D721Med (cell line): ENCODE data around the gene ENDOU.

Source experiments
- DNase-seq: peaks from one replicate; pipeline ENCODE4 v3.0.0; 2011; ENCODE audit warnings: low spot score; ENCODE audit not compliant: insufficient read length
- FAIRE-seq: peaks from 2 replicates; lab custom pipeline; 2011; peaks lifted over from hg19 to GRCh38; lab: Jason Lieb, UNC
- TF ChIP-seq, protein P1 (sequence below): IDR thresholded peaks from 2 replicates; pipeline ENCODE4 v1.5.1; 2012; ENCODE audit warnings: mild to moderate bottlenecking, control low read depth; ENCODE audit not compliant: insufficient read depth; ENCODE audit errors: missing control alignments

ENDOU gene, protein sequence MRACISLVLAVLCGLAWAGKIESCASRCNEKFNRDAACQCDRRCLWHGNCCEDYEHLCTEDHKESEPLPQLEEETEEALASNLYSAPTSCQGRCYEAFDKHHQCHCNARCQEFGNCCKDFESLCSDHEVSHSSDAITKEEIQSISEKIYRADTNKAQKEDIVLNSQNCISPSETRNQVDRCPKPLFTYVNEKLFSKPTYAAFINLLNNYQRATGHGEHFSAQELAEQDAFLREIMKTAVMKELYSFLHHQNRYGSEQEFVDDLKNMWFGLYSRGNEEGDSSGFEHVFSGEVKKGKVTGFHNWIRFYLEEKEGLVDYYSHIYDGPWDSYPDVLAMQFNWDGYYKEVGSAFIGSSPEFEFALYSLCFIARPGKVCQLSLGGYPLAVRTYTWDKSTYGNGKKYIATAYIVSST

DNA sequence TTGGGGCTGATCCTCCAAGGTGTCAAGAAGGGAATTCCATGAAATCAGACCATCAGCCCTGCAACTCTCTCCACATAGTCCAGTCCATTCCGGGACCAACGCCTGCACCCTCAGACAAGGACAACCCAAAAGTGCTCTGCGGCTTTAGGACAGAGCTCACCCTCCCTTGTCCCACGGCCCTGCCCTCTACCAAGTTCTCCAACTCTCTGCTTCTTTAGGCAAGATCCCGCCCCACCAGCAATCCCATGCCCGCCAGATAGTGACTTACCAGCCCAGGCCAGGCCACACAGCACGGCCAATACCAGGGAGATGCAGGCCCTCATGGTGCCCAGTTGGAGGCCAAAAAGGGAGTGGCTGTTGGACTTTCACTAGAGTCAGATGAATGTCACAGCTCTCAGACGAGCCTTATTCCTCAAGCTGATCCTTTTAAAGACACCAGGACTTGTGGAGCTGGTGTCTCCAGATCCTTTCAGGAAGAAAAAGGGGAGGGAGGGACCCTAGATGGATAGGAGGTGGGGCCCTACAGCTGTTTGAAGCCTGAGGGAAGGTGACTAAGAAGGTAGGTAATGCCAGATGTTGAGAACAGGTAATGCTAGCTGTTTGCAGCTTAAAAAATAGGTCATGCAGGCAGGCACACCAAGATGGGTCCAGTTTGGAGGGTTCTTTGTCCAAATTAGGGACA is at the start of gene ENDOU:
TSS of gene ENDOU (minus strand) at position 400 of the 682 bp plus-strand sequence. CDS start at position 323, 77 bp downstream.
- FAIRE-seq (no peak), DNase-seq (no peak)
- TF ChIP-seq, protein P1, sequence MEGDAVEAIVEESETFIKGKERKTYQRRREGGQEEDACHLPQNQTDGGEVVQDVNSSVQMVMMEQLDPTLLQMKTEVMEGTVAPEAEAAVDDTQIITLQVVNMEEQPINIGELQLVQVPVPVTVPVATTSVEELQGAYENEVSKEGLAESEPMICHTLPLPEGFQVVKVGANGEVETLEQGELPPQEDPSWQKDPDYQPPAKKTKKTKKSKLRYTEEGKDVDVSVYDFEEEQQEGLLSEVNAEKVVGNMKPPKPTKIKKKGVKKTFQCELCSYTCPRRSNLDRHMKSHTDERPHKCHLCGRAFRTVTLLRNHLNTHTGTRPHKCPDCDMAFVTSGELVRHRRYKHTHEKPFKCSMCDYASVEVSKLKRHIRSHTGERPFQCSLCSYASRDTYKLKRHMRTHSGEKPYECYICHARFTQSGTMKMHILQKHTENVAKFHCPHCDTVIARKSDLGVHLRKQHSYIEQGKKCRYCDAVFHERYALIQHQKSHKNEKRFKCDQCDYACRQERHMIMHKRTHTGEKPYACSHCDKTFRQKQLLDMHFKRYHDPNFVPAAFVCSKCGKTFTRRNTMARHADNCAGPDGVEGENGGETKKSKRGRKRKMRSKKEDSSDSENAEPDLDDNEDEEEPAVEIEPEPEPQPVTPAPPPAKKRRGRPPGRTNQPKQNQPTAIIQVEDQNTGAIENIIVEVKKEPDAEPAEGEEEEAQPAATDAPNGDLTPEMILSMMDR = no peak

DNA sequence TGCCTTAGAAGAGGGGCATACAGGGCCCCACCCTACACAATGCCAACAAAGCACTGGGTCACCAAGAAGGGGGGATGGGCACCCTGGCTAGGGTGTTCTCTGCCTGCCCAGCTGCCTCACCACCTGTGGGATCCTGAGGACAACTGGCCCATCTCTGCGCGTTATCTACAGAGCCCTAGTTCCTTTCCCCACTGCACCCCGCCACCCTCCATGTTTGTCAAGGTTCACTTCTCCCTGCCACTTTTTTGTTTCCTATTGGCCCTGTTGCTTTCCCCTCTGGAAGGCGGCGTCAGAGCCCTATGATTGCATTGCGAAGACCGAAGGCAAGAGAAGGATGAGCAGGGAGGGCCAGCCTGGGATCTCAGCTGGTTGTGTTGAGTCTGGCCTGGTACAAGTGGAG is 49.4 kb upstream of the ENDOU start:
- FAIRE-seq = no peak

DNA sequence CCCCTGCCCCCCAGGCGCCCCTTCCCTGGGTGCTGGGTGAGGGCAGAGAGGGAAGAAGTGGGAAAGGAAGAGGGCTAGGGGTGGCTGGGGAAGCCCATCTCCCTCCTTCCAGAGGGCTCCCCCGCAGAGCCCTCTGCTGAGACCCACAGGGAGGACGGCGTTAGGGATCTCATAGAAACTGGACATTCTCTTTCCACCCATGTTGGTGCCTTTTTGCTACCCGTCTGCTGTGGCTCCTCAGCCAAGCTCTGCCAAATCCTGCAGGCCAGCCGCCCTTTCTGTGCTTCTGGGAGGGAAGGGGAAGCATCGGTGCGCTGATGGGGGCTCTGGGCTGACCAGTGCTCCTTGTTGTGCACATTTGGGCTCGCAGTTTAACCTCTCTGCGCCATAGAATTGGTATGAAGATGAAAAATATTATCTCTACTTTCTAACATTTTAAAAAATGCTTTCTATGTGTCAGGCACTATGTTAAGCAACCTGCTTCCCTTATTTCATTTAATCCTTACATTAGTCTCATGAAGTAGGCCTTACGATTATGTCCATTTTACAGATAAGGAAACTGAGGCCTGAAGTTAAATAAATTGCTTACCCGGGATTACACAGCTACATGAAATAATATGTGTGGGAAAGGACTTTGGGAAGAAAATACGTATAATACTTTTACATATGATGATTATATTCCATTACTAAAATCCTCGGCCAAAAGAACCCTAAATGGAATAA is 48.7 kb upstream of the ENDOU start:
- no peak for DNase-seq
- no peak for FAIRE-seq
- TF ChIP-seq, protein P1 = no peak

More for the DNA sequence above, 49.4 kb upstream of the ENDOU start:
- DNase-seq = no peak
- TF ChIP-seq, protein P1 = no peak

DNA sequence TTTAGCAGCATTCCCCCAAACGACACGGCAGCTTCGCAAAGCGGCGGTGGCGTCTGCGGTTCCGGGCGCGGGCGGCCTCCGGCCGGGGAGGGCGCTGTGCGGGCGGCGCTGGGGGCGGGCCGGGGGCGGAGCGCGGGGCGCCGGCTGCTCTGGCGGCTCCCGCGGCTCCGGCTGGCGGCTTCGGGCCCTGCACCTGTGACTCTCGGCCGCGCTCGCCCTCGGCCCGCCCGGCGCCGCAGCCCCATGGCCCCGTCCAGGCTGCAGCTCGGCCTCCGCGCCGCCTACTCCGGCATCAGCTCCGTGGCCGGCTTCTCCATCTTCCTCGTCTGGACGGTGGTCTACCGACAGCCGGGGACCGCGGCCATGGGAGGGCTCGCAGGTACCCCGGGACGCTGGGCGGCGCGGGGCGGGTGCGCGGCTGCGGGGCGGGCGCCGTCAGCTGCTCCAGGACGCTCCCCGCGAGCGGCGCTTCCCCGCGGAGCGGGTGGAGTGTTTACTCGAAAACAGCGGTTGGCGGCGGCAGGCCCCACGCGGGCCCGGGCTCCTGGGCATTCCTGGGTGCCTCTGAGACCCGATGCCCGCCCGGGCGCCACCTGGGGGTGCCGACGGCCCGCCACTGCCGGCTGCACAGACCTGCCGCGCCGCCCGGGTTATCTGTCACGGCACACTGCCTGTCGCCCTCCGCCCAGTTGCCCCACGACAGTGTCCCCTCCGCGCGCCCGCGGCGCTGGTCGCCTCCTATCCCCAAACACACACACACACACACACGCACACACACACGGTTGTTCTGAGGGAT is 48.0 kb upstream of the ENDOU start, which contains the start of gene SLC48A1:
TSS of gene SLC48A1 (plus strand) at position 177 of the 796 bp plus-strand sequence. CDS start at position 244, 67 bp downstream.
- no peak for FAIRE-seq
- TF ChIP-seq, protein P1 = peak; percentile 32
- peak; percentile 91 for DNase-seq

DNA sequence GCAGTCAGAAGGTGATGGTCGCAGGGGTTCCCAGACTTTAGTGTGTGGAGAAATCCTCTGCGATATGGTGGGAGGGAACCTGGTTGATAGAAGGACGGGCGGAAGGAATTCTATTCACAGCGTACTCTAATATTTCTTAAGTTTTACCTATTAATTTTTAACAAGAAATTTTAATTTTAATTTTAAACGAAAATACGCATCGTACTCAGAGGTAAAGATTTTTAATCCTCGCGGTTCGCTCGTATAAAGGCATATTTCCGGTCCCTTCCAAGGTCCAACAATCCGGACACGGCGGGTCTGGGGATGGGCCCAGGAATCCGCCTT is 47.4 kb upstream of the ENDOU start:
- DNase-seq (no peak), FAIRE-seq (no peak)
- TF ChIP-seq, protein P1 = no peak

DNA sequence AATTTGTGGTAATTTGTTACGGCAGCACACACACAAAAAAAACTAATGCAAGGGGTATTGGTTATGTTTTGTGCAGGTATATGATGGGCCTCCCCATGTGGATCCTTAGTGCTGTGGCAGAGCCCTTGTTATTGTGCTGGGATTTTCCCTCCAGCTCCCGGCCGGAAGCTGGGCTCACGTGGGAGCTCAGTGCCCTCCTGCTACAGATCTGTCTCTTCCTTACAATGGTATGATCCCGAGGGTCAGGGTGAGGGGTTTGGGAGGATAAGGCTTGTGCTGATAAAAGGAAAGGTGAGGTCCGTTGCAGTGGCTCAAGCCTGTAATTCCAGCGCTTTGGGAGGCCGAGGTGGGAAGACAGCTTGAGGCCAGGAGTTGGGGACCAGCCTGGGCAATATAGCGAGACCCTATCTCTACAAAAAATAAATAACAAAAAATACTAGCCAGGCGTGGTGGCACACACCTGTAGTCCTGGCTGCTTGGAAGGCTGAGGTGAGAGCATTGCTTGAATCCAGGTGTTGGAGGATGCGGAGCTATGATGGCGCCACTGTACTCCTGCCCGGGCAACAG is 46.9 kb upstream of the ENDOU start:
- TF ChIP-seq, protein P1 = no peak
- DNase-seq = no peak
- FAIRE-seq = no peak
